IMR-90 (cell line): ENCODE data around the gene C18orf32.

Experiments
- BHLHE40 ChIP-seq: fragments of 150-350 bp; IDR thresholded peaks from 2 replicates; pipeline ENCODE4 v1.6.1; 2016; ENCODE audit warnings: mild to moderate bottlenecking, low read depth, low read length
- CEBPB ChIP-seq: IDR thresholded peaks from 2 replicates; pipeline ENCODE4 v1.6.1; 2012; ENCODE audit warnings: low read depth, low read length, improper control_type of control experiment
- CTCF ChIP-seq: conservative IDR thresholded peaks from 2 replicates; pipeline ENCODE4 v1.5.1; 2012; ENCODE audit warnings: mild to moderate bottlenecking, low read depth, low read length, improper control_type of control experiment
- POLR2A ChIP-seq: IDR thresholded peaks from 2 replicates; pipeline ENCODE4 v1.6.1; 2012; ENCODE audit warnings: mild to moderate bottlenecking, low read depth, low read length
- RAD21 ChIP-seq: IDR thresholded peaks from 2 replicates; pipeline ENCODE4 v1.6.1; 2012; ENCODE audit warnings: low read length, improper control_type of control experiment
- RFX5 ChIP-seq: IDR thresholded peaks from 2 replicates; pipeline ENCODE4 v1.8.0; 2012; ENCODE audit warnings: low read depth, mild to moderate bottlenecking, low read length, moderate library complexity

GRCh38 chr18:49459404-49460171, 27.4 kb downstream of the C18orf32 start:
- no peak for TF ChIP-seq CTCF
- TF ChIP-seq CEBPB, result no peak
- no peak for TF ChIP-seq RFX5
- no peak for TF ChIP-seq POLR2A
- TF ChIP-seq BHLHE40, result no peak
- TF ChIP-seq RAD21, result no peak
